ENCODE data around the gene CDCA3.
"Not testable (repeated sequence)": the region's sequence is repeated elsewhere in the genome, so short reads cannot be mapped to it uniquely, and the experiment has no call there.

CDCA3 gene

GRCh38 chr12:6872073-6873048, 21.3 kb upstream of the CDCA3 start:
- peak; percentile 61 for DNase-seq

DNA sequence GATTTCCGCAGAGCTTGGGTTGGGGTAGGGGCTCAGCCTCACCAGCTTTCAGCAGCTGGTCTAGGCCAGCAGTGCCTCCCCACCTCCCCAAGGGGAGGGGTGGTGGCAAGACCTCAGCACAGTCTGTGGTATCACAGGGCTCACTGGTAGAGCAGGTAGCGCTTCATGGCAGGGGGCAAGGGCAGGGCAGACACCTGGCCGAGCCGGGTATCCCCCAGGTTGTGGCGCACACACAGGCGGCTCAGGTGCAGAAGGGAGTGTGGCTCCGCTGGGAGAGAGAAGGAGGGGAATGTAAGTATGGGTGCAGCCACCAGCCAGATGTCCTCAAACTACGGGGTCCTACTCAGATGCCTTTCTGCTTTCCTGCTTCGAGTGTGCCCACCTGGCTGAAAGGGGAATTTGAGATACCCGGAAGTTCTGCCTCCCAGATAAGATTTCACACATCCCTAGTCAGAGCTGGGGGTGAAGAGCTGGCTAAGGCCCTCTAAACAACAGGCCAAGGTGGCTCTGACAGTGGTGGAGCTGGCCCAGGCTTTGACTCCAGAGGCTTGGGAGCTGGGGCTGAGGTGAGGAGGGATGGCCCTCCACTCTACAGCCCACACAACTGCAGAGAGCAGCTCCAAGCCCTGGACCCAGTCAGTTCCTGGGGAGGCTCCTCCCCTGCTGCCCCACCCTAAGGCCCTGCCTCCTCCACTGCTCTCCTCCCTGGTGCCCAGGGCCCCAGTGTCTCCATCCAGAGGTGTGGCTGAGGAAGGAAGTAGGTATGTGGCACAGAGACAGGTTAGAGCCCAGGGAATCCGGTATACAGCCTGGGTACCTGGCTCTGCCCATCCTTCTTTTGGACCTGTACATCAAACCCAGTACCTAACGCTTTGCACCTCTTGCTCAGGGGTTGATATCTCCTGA, 20.2 kb upstream of the CDCA3 start:
- no peak for DNase-seq

- DNase-seq, result not testable (repeated sequence)
Measured at GRCh38 chr12:6870304-6870703, 19.2 kb upstream of the CDCA3 start.

GRCh38 chr12:6869049-6870021, 18.2 kb upstream of the CDCA3 start:
- peak; percentile 42 for DNase-seq

DNA sequence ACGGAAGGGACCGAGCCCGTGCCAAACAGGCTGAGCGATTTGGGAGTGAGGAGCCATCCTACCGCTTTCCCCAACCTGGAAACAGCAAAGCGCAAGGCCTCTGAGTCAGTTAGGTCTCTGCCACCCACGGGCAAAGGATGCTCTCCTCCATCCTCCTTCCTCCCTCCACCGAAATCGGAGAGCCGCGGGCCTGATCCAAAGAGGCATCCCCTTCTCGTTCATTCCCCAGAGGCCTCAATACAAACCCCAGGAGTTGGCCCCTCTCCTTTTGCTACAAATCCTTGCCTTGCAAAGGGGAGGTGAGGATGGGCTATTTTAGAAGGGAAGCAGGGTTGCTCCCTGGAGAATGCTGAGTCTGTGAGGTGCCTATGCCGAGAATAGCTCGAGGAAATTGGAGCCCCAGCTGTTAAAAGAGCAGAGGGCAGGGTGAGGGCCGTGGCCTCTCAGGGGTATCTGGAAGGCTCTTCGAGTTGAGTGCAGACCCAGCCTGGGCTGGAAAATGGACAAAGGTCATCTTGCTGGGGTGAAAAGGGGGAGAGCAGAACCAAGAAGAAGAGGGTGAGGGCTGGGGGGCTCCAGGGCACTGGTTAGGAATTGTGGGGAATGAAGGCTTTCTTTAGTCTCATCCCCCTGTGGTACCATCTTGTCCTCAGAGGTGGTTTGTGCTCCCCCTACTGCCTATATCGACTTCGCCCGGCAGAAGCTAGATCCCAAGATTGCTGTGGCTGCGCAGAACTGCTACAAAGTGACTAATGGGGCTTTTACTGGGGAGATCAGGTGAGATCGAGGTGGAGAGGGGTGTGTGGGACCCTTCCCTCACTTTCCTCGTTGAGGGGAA, 17.3 kb upstream of the CDCA3 start:
- DNase-seq, result no peak

DNA sequence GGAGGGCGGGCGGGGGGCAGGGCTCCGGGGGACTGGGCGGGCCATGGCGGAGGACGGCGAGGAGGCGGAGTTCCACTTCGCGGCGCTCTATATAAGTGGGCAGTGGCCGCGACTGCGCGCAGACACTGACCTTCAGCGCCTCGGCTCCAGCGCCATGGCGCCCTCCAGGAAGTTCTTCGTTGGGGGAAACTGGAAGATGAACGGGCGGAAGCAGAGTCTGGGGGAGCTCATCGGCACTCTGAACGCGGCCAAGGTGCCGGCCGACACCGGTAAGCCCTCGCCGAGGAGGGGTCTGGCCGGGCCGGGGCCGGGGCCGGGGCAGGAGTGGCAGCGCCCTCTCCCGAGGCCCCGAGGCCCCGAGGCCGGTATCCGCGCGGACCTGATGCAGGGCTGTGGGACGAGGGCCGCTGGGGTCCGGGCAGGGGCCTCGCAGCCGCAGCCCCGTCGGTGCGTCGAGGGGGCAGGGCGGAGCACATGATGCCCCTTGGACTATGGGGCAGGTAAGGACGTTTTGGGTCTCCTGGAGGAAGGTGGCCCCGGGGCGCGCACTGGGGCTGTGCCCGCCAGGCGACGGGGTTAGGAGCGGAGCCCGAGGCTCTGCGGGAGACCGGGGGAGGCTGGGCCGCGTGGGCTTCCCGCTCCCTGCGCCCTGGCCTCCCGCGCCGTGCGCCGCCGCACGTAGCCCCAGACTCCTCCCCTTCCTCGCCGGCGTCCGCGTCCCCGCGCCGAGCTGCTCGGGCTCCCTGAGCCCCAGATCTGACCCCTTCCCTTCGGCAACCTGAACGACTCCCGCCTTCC, 16.5 kb upstream of the CDCA3 start, which contains the start of gene TPI1:
TSS of gene TPI1 (plus strand) at position 119 of the 798 bp plus-strand sequence. CDS start at position 155, 36 bp downstream.
- peak; percentile 26 for DNase-seq

DNA sequence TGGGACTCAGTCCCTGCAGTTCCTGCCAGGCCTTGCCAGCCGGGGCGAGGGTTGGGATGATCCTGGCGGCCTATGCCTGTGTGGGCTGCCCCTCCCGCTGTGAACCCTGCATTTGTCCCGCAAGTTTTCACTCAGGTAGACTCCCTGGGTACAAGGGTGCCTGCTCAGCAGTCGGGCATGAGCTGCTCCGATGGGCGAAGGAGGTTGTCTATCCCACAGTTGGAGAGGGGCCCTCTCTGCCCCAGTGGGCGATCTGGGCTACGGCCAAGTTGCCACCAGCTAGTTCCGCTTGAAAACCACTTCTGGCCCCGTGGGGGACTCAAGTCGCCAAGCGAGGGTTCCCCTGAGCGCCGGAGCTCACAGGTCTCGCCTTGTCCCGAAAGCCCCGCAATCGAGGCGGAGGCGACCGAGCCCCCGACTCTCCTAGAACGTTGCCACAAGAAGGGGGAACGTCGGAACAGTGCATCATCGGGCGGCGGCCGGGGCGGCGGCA, 15.9 kb upstream of the CDCA3 start:
- no peak for DNase-seq

GRCh38 chr12:6866163-6866919, 15.3 kb upstream of the CDCA3 start:
- no peak for DNase-seq

GRCh38 chr12:6865307-6865706, 14.2 kb upstream of the CDCA3 start:
- not testable (repeated sequence) for DNase-seq

- DNase-seq, result no peak
Measured at GRCh38 chr12:6863586-6864321, 12.7 kb upstream of the CDCA3 start.

DNA sequence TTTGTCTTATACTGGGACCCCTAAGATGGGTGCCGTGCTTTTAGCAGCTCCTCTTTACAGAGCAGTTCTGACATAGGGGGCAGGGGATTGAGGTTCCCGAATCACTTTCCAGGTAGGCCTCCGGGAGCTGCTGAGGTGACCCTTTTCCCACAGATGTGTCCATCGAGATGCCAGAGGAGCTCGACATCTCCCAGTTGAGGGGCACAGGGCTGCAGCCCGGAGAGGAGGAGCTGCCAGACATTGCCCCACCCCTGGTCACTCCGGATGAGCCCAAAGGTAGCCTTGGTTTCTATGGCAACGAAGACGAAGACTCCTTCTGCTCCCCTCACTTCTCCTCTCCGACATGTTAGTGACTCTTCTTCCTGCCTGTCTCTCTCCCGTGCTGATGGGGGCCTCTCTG, 11.9 kb upstream of the CDCA3 start:
- no peak for DNase-seq

GRCh38 chr12:6861391-6861790, 10.3 kb upstream of the CDCA3 start:
- DNase-seq, result no peak

GRCh38 chr12:6860942-6861341, 9.9 kb upstream of the CDCA3 start:
- DNase-seq, result no peak

DNA sequence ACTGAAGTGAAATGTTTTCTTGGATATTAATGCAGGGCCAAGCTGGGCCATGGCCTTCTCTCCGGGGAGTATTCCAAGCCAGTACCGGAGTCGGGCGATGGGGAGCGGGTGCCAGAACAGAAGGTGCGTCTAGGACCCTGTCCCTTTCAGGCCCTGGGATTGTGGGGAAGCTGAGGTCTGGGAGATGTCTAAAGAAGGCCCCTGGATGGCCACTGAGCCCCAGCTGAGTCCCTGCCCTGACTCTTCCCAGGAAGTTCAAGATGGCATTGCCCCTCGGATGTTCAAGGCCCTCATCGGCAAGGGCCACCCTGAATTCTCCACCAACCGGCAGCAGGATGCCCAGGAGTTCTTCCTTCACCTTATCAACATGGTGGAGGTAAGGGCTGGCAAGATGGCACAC, 9.0 kb upstream of the CDCA3 start:
- DNase-seq, result no peak

- no peak for DNase-seq
Measured at GRCh38 chr12:6858799-6859198, 7.7 kb upstream of the CDCA3 start.

GRCh38 chr12:6855322-6855721, 4.2 kb upstream of the CDCA3 start:
- no peak for DNase-seq

- no peak for DNase-seq
Measured at GRCh38 chr12:6854036-6854435, 3.0 kb upstream of the CDCA3 start.

- no peak for DNase-seq
Measured at GRCh38 chr12:6853626-6854025, 2.5 kb upstream of the CDCA3 start.
